Nephron progenitor cell (in vitro differentiated cells): ENCODE results near the gene CSMD2.

ENCODE experiments used
- DNase-seq: peaks from one replicate; pipeline ENCODE4 v3.0.0; 2021
- H3K27ac Mint-ChIP-seq: 2 replicates; pipeline ENCODE4 v1.8.0; 2021; ENCODE audit warnings: mild to moderate bottlenecking, moderate library complexity, mixed read lengths
- H3K27me3 Mint-ChIP-seq: 2 replicates; pipeline ENCODE4 v1.8.0; 2021; ENCODE audit warnings: mild to moderate bottlenecking, low read depth, mixed read lengths; ENCODE audit not compliant: poor library complexity
- H3K36me3 Mint-ChIP-seq: 2 replicates; pipeline ENCODE4 v1.8.0; 2021; ENCODE audit warnings: low read depth, mixed read lengths
- H3K4me1 Mint-ChIP-seq: 2 replicates; pipeline ENCODE4 v1.8.0; 2021; ENCODE audit warnings: mixed read lengths
- H3K4me3 Mint-ChIP-seq: 2 replicates; pipeline ENCODE4 v1.8.0; 2021; ENCODE audit warnings: mild to moderate bottlenecking, moderate library complexity, mixed read lengths
- H3K9me3 Mint-ChIP-seq: 2 replicates; pipeline ENCODE4 v1.8.0; 2021; ENCODE audit warnings: mild to moderate bottlenecking, moderate library complexity, mixed read lengths
- CTCF ChIP-seq: fragments of 200-600 bp; sonication (generic); IDR thresholded peaks from 2 replicates; pipeline ENCODE4 v1.5.0; 2021; ENCODE audit warnings: antibody characterized with exemption

The CSMD2 gene

GRCh38 chr1:33633019-33633801, 531.8 kb downstream of the CSMD2 start:
- Mint-ChIP-seq H3K36me3 (no peaks in the 10 kb centered on the region), H3K9me3 (no peaks in the 10 kb centered on the region), H3K27ac (no peak overlapping the region), H3K27me3 (peaks cover 18% of the 10 kb centered on the region), H3K4me1 (no peaks in the 10 kb centered on the region), H3K4me3 (no peak overlapping the region)
- DNase-seq = peak; percentile 97
- TF ChIP-seq CTCF = peak; percentile 99

- no peaks in the 10 kb centered on the region for H3K36me3 Mint-ChIP-seq
- no peak overlapping the region for H3K4me3 Mint-ChIP-seq
- no peak for TF ChIP-seq CTCF
- no peak overlapping the region for H3K27ac Mint-ChIP-seq
- H3K27me3 Mint-ChIP-seq = peaks cover 18% of the 10 kb centered on the region
- H3K9me3 Mint-ChIP-seq = no peaks in the 10 kb centered on the region
- no peak for DNase-seq
- H3K4me1 Mint-ChIP-seq = no peaks in the 10 kb centered on the region
Measured at GRCh38 chr1:33630686-33631085, 534.3 kb downstream of the CSMD2 start.

- Mint-ChIP-seq H3K9me3 (peaks cover 8% of the 10 kb centered on the region), H3K27me3 (peaks cover 9% of the 10 kb centered on the region), H3K36me3 (no peaks in the 10 kb centered on the region), H3K27ac (no peak overlapping the region), H3K4me1 (no peaks in the 10 kb centered on the region), H3K4me3 (no peak overlapping the region)
- DNase-seq = no peak
- no peak for TF ChIP-seq CTCF
Measured at GRCh38 chr1:33626801-33627200, 538.2 kb downstream of the CSMD2 start.

- no peaks in the 10 kb centered on the region for H3K4me1 Mint-ChIP-seq
- no peaks in the 10 kb centered on the region for H3K36me3 Mint-ChIP-seq
- TF ChIP-seq CTCF = peak; percentile 35
- no peak overlapping the region for H3K27ac Mint-ChIP-seq
- peak; percentile 25 for DNase-seq
- no peak overlapping the region for H3K4me3 Mint-ChIP-seq
- peaks cover 11% of the 10 kb centered on the region for H3K9me3 Mint-ChIP-seq
- H3K27me3 Mint-ChIP-seq = peaks cover 14% of the 10 kb centered on the region
Measured at GRCh38 chr1:33624991-33625870, 539.8 kb downstream of the CSMD2 start.

GRCh38 chr1:33624261-33624990, 540.6 kb downstream of the CSMD2 start:
- no peak overlapping the region for H3K4me3 Mint-ChIP-seq
- H3K27me3 Mint-ChIP-seq = peaks cover 19% of the 10 kb centered on the region
- H3K36me3 Mint-ChIP-seq = no peaks in the 10 kb centered on the region
- no peaks in the 10 kb centered on the region for H3K4me1 Mint-ChIP-seq
- no peak overlapping the region for H3K27ac Mint-ChIP-seq
- DNase-seq = no peak
- no peak for TF ChIP-seq CTCF
- peaks cover 11% of the 10 kb centered on the region for H3K9me3 Mint-ChIP-seq
